Astrocyte of the hippocampus (primary cell): ENCODE results near the gene ATP6V1G2.
A peak's percentile ranks its signal among the peaks of the same experiment; 100 is the strongest.

Source experiments
- DNase-seq: peaks from one replicate; pipeline ENCODE4 v3.0.0; 2011; ENCODE audit warnings: low read depth, low spot score

ATP6V1G2 gene

DNA sequence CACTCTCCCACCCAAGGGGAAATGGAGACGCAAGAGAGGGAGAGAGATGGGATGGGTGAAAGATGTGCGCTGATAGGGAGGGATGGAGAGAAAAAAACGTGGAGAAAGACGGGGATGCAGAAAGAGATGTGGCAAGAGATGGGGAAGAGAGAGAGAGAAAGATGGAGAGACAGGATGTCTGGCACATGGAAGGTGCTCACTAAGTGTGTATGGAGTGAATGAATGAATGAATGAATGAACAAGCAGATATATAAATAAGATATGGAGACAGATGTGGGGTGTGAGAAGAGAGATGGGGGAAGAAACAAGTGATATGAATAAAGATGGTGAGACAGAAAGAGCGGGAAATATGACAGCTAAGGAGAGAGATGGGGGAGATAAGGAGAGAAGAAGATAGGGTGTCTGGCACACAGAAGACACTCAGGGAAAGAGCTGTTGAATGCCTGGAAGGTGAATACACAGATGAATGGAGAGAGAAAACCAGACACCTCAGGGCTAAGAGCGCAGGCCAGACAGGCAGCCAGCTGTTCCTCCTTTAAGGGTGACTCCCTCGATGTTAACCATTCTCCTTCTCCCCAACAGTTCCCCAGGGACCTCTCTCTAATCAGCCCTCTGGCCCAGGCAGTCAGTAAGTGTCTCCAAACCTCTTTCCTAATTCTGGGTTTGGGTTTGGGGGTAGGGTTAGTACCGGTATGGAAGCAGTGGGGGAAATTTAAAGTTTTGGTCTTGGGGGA lies 29.7 kb upstream of the ATP6V1G2 start:
- DNase-seq = no peak

DNA sequence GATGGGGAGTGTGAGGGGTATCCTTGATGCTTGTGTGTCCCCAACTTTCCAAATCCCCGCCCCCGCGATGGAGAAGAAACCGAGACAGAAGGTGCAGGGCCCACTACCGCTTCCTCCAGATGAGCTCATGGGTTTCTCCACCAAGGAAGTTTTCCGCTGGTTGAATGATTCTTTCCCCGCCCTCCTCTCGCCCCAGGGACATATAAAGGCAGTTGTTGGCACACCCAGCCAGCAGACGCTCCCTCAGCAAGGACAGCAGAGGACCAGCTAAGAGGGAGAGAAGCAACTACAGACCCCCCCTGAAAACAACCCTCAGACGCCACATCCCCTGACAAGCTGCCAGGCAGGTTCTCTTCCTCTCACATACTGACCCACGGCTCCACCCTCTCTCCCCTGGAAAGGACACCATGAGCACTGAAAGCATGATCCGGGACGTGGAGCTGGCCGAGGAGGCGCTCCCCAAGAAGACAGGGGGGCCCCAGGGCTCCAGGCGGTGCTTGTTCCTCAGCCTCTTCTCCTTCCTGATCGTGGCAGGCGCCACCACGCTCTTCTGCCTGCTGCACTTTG lies 29.0 kb upstream of the ATP6V1G2 start, which contains the start of gene TNF:
Gene TNF, plus strand, starts transcription at position 231 of the 567 bp plus-strand sequence. Its CDS starts 177 bp downstream, at position 408.
- no peak for DNase-seq

- DNase-seq = no peak
Observed at GRCh38 chr6:31574106-31575061, 28.0 kb upstream of the ATP6V1G2 start.

- DNase-seq = no peak
Observed at GRCh38 chr6:31573239-31574105, 27.1 kb upstream of the ATP6V1G2 start.

DNA sequence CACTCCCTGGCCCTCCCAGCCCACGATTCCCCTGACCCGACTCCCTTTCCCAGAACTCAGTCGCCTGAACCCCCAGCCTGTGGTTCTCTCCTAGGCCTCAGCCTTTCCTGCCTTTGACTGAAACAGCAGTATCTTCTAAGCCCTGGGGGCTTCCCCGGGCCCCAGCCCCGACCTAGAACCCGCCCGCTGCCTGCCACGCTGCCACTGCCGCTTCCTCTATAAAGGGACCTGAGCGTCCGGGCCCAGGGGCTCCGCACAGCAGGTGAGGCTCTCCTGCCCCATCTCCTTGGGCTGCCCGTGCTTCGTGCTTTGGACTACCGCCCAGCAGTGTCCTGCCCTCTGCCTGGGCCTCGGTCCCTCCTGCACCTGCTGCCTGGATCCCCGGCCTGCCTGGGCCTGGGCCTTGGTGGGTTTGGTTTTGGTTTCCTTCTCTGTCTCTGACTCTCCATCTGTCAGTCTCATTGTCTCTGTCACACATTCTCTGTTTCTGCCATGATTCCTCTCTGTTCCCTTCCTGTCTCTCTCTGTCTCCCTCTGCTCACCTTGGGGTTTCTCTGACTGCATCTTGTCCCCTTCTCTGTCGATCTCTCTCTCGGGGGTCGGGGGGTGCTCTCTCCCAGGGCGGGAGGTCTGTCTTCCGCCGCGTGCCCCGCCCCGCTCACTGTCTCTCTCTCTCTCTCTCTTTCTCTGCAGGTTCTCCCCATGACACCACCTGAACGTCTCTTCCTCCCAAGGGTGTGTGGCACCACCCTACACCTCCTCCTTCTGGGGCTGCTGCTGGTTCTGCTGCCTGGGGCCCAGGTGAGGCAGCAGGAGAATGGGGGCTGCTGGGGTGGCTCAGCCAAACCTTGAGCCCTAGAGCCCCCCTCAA lies 25.9 kb upstream of the ATP6V1G2 start, which contains the start of gene LTA:
Gene LTA, plus strand, starts transcription at position 249 of the 871 bp plus-strand sequence. Its CDS starts 454 bp downstream, at position 703.
- DNase-seq = no peak

DNA sequence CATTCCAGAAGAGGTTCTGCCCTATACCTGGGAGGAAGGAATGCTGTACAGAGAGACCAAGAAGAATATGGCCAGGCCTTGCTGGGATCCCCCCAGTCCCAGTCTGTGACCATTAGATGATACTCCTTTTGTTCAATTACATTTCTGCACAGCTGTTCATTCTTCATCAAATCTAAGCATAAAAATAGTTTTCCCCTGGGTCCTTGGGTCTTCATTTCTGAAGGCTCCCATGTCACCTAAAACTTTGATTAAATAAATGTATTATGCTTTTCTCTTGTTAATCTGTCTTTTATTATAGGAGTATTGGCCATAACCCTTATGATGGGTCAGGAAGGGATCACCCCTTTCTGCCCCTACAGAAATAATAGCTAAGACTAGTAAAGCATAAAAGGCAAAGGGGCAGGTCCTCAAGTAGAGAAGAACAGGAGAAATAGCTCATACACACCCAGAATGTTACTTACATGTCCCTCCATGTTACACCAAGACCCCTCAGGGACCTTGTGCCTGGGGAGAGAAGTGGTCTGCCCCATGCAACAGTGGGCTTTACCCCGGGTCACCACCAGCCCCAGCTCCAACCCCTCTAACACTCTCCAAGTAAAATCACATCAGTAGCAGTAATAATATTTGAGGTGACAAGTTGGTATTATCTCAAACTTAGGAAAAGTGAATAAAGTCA lies 23.6 kb upstream of the ATP6V1G2 start:
- DNase-seq = no peak

DNA sequence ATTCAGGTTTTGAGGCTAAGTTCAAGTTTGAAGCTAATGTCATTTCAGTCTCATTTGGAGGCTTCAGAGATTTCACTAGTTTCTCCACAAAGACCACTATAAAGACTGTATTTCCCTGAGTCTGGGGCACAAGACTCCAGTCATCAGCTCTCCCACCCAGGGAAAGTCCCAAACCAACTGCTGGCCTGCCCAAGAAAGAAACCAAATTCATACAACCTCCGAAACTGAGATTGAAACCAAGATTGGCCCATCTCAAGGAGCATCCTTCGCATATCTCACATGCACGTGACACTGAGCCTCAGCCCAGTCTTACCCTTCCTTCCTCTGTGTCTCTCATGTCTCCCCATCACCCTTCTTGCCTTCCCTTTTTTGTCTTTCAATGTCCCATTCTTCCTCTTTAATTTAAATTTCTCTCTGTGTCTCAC lies 22.1 kb upstream of the ATP6V1G2 start:
- DNase-seq = no peak

- DNase-seq = no peak
Observed at GRCh38 chr6:31567531-31568370, 21.3 kb upstream of the ATP6V1G2 start.

GRCh38 chr6:31560697-31561058 lies 14.3 kb upstream of the ATP6V1G2 start:
- DNase-seq = no peak

- peak; percentile 75 for DNase-seq
Observed at GRCh38 chr6:31559958-31560696, 13.7 kb upstream of the ATP6V1G2 start.

DNA sequence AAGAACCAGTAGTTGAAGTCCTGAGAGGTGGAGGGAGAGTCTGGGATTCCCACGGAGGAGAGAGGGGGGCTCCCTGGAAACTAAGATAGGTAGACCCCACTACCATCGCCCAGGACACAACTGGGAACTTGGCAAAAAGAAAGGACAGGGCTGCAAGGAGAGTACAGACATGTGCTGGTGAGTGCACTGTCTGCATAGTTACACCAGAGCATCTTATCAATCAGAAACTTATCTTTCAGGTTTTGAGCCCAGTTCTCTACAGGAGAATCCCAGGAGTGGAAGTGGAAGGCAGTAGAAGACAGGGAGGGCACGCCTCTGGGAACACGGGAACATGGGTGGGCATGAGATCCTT lies 13.2 kb upstream of the ATP6V1G2 start:
- no peak for DNase-seq

GRCh38 chr6:31558631-31559500 lies 12.5 kb upstream of the ATP6V1G2 start:
- DNase-seq = no peak

DNA sequence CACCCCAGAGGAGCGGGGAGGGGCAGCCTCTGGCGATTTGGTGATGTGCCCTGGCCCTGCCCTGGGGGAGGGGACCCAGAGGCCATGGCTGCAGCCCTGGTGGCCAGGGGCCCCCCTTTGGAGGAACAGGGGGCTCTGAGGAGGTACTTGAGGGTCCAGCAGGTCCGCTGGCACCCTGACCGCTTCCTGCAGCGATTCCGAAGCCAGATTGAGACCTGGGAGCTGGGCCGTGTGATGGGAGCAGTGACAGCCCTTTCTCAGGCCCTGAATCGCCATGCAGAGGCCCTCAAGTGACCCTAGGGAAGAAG lies 11.9 kb upstream of the ATP6V1G2 start:
- no peak for DNase-seq

GRCh38 chr6:31557443-31558317 lies 11.3 kb upstream of the ATP6V1G2 start:
- DNase-seq = no peak

- no peak for DNase-seq
Observed at GRCh38 chr6:31556307-31556706, 9.9 kb upstream of the ATP6V1G2 start.

GRCh38 chr6:31551371-31551770 lies 5.0 kb upstream of the ATP6V1G2 start:
- DNase-seq = peak; percentile 50
